Karpas-422 (cell line): ENCODE results near the gene ACTMAP. TPM values are rescaled to one million over a fixed set of nuclear protein-coding genes. Genes with fewer than 3 reads are reported as not detected.

ENCODE experiments used
- DNase-seq: peaks from one replicate; pipeline ENCODE4 v3.0.0-alpha.2; 2015
- H2AFZ ChIP-seq: fragments of 200-600 bp; sonication (generic); 2 replicates; pipeline ENCODE4 v1.6.1; 2014; ENCODE audit warnings: antibody characterized with exemption, low read length, mixed read lengths
- H3K27ac ChIP-seq: fragments of 200-600 bp; sonication (generic); 2 replicates; pipeline ENCODE4 v1.5.1; 2014; ENCODE audit warnings: mild to moderate bottlenecking, low read length, moderate library complexity
- H3K27me3 ChIP-seq: fragments of 200-600 bp; sonication (generic); 2 replicates; pipeline ENCODE4 v1.6.1; 2014; ENCODE audit warnings: low read length, mixed read lengths
- H3K36me3 ChIP-seq: fragments of 200-600 bp; sonication (generic); 2 replicates; pipeline ENCODE4 v1.6.1; 2014; ENCODE audit warnings: low read length, mixed read lengths; ENCODE audit not compliant: insufficient read depth
- H3K4me1 ChIP-seq: fragments of 200-600 bp; sonication (generic); 2 replicates; pipeline ENCODE4 v1.6.1; 2014; ENCODE audit warnings: mild to moderate bottlenecking, low read length, mixed read lengths
- H3K4me2 ChIP-seq: fragments of 200-600 bp; sonication (generic); 2 replicates; pipeline ENCODE4 v1.6.1; 2014; ENCODE audit warnings: low read length, low read depth, mild to moderate bottlenecking; ENCODE audit not compliant: poor library complexity, severe bottlenecking
- H3K4me3 ChIP-seq: fragments of 200-600 bp; sonication (generic); 2 replicates; pipeline ENCODE4 v1.5.1; 2014; ENCODE audit warnings: mild to moderate bottlenecking, antibody characterized with exemption, low read length, mixed read lengths
- H3K79me2 ChIP-seq: fragments of 200-600 bp; sonication (generic); 2 replicates; pipeline ENCODE4 v1.6.1; 2014; ENCODE audit warnings: mild to moderate bottlenecking, low read length, mixed read lengths
- H3K9ac ChIP-seq: fragments of 200-600 bp; sonication (generic); 2 replicates; pipeline ENCODE4 v1.6.0; 2014; ENCODE audit warnings: low read length
- H3K9me2 ChIP-seq: fragments of 200-600 bp; sonication (generic), shearing (Covaris generic); replicated peaks from 2 replicates; pipeline ENCODE4 v1.6.0; 2014; ENCODE audit warnings: mild to moderate bottlenecking, low read length, moderate library complexity; ENCODE audit not compliant: insufficient read depth
- H3K9me3 ChIP-seq: fragments of 300-700, 200-600 bp; sonication (generic); 2 replicates; pipeline ENCODE4 v1.6.1; 2014; ENCODE audit warnings: low read length, mixed read lengths
- H4K20me1 ChIP-seq: fragments of 200-600 bp; sonication (generic); 2 replicates; pipeline ENCODE4 v1.6.1; 2014; ENCODE audit warnings: mild to moderate bottlenecking, antibody characterized with exemption, low read length, low read depth; ENCODE audit not compliant: insufficient read depth
- total RNA-seq: library from RNA; depleted of rRNA; stranded (reverse); fragments of >200 nt; shearing (Covaris generic); gene quantifications from 2 replicates; pipeline ENCODE4 v1.2.3, GENCODE V29; 2014; ENCODE audit warnings: low replicate concordance

ACTMAP gene
- total RNA-seq, 1 experiment from 2014 or later = 5.8 TPM

DNA sequence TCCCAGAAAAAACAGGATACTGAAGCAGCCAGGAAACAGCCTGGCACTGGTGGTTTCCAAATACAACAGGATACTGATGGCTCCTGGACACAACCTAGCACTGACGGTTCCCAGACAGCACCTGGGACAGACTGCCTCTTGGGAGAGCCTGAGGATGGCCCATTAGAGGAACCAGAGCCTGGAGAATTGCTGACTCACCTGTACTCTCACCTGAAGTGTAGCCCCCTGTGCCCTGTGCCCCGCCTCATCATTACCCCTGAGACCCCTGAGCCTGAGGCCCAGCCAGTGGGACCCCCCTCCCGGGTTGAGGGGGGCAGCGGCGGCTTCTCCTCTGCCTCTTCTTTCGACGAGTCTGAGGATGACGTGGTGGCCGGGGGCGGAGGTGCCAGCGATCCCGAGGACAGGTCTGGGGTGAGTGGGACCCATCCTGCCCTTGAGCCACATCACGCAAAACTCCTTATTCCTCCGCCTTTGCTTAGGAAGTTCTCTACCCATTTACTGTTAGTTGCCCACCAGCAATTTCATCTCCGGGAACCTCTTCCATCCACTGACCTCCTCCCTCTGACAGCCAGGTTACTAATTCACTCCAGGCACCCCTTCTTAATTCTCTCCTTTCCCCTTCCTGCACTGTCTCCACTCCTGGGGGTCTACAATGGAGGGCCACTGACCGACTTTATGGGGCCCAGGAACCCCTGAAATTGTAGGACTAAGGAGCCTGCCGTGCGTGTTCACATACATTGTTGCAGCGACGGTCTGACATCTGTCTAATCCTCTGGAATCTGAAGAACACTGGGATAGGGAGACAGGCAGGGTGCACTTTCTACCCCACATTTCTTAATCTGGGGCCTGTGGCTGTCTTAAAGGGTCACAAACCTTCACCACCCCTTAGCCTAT, 32.1 kb downstream of the ACTMAP start:
- Histone ChIP-seq H3K27ac (peak overlapping the region; percentile 53), H3K36me3 (no peaks in the 10 kb centered on the region), H3K4me1 (peaks cover 45% of the 10 kb centered on the region), H3K4me2 (peak overlapping the region; percentile 81), H4K20me1 (no peaks in the 10 kb centered on the region), H3K9ac (peak overlapping the region; percentile 82), H3K9me2 (no peaks in the 10 kb centered on the region), H3K79me2 (peaks cover 66% of the 10 kb centered on the region), H3K9me3 (no peaks in the 10 kb centered on the region), H2AFZ (peak overlapping the region; percentile 47; the same call in 1 of the 2 replicates), H3K4me3 (peak overlapping the region; percentile 69), H3K27me3 (no peaks in the 10 kb centered on the region)
- DNase-seq = peak; percentile 48

DNA sequence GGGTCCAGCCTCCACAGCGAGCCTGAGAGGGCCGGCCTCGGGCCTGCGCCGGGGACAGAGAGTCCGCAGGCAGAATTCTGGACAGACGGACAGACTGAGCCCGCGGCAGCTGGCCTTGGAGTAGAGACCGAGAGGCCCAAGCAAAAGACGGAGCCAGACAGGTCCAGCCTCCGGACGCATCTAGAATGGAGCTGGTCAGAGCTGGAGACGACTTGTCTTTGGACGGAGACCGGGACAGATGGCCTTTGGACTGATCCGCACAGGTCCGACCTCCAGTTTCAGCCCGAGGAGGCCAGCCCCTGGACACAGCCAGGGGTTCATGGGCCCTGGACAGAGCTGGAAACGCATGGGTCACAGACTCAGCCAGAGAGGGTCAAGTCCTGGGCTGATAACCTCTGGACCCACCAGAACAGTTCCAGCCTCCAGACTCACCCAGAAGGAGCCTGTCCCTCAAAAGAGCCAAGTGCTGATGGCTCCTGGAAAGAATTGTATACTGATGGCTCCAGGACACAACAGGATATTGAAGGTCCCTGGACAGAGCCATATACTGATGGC, 32.9 kb downstream of the ACTMAP start:
- Histone ChIP-seq H3K9me2 (no peaks in the 10 kb centered on the region), H3K9ac (peak overlapping the region; percentile 82), H2AFZ (no peak overlapping the region; the same call in 1 of the 2 replicates), H3K9me3 (no peaks in the 10 kb centered on the region), H3K4me3 (peak overlapping the region; percentile 69), H3K4me2 (peak overlapping the region; percentile 81), H3K4me1 (peaks cover 45% of the 10 kb centered on the region), H3K27me3 (no peaks in the 10 kb centered on the region), H3K79me2 (peaks cover 67% of the 10 kb centered on the region), H3K36me3 (no peaks in the 10 kb centered on the region), H4K20me1 (no peaks in the 10 kb centered on the region), H3K27ac (peak overlapping the region; percentile 53; the same call in 1 of the 2 replicates)
- no peak for DNase-seq

DNA sequence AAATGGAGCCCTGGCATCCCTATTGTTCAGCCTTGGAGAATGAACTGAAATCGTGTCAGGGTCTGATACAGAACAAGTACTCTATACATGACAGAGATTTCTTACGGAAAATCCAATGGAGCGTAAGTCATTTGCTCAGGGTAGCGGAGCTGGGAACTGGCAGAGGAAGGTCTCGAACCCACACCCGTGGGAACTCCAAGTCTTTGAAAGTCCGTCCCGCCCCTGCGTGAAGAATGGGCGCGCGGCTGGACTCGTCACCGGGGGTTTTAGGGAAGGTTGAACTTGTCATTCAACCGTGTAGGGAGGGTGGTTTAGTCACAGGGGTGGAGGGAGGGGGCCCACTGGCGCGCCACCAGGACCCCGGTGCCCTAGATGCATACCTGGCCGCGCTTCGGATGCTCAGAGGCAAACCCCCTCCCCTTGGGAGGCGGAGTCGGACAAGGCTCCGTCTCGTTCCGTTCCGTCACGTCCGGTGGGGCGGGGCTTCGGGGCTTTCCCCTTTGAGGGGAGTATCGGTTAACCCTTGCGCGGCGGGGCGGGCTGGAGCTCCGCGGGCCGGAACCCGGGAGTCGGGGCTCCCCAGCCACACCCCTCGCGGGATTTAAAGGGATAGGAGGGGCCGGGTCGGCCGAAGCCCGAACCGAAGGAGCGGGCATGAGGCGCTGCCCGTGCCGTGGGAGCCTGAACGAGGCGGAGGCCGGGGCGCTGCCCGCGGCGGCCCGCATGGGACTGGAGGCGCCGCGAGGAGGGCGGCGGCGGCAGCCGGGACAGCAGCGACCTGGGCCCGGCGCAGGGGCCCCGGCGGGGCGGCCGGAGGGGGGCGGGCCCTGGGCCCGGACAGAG, 33.6 kb downstream of the ACTMAP start, which contains the start of the genes COQ8B and ITPKC:
TSS of gene COQ8B (minus strand) at position 405 of the 843 bp plus-strand sequence. CDS start 2,254 bp downstream, outside the sequence.
TSS of gene ITPKC (plus strand) at position 631 of the 843 bp plus-strand sequence. CDS start at position 655, 24 bp downstream.
- Histone ChIP-seq H3K79me2 (peaks cover 62% of the 10 kb centered on the region), H4K20me1 (no peaks in the 10 kb centered on the region), H3K9me2 (no peaks in the 10 kb centered on the region), H3K27me3 (no peaks in the 10 kb centered on the region), H3K4me1 (peaks cover 45% of the 10 kb centered on the region), H3K9me3 (no peaks in the 10 kb centered on the region), H3K4me2 (peak within 1 kb of the TSS; percentile 81), H3K4me3 (peak within 1 kb of the TSS; percentile 69), H3K36me3 (no peaks in the 10 kb centered on the region), H3K9ac (peak within 1 kb of the TSS; percentile 82), H2AFZ (no peak within 1 kb of the TSS; the same call in 1 of the 2 replicates), H3K27ac (peak within 1 kb of the TSS; percentile 53)
- DNase-seq = peak; percentile 100

DNA sequence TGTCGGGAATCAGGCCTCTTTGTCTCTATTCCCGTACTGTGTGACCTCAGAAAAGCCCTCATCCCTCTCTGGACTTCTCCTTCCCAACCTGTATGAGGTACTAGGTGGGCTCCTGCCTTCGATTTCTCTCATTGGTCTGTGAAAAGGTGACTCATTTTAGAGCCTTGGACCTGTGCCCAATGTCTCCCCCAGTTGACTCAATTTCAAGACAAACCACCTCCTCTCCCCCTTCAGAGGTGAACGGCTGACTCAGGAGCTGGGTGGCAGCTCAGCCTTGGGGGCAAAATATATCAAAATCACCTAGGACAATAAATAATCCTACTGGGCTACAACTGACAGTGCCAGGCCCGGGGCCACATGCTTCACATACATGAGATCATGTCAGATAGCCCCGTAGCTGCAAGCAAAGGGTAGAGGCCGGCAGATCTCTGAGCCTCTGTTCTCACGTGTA, 34.2 kb downstream of the ACTMAP start:
- Histone ChIP-seq H4K20me1 (no peaks in the 10 kb centered on the region), H3K36me3 (no peaks in the 10 kb centered on the region), H3K27me3 (no peaks in the 10 kb centered on the region), H2AFZ (no peak overlapping the region), H3K4me3 (peak overlapping the region; percentile 69), H3K9me3 (no peaks in the 10 kb centered on the region), H3K9me2 (no peaks in the 10 kb centered on the region), H3K27ac (peak overlapping the region; percentile 34), H3K9ac (peak overlapping the region; percentile 82), H3K4me1 (peaks cover 45% of the 10 kb centered on the region), H3K4me2 (peak overlapping the region; percentile 81), H3K79me2 (peaks cover 61% of the 10 kb centered on the region)
- DNase-seq = peak; percentile 73

DNA sequence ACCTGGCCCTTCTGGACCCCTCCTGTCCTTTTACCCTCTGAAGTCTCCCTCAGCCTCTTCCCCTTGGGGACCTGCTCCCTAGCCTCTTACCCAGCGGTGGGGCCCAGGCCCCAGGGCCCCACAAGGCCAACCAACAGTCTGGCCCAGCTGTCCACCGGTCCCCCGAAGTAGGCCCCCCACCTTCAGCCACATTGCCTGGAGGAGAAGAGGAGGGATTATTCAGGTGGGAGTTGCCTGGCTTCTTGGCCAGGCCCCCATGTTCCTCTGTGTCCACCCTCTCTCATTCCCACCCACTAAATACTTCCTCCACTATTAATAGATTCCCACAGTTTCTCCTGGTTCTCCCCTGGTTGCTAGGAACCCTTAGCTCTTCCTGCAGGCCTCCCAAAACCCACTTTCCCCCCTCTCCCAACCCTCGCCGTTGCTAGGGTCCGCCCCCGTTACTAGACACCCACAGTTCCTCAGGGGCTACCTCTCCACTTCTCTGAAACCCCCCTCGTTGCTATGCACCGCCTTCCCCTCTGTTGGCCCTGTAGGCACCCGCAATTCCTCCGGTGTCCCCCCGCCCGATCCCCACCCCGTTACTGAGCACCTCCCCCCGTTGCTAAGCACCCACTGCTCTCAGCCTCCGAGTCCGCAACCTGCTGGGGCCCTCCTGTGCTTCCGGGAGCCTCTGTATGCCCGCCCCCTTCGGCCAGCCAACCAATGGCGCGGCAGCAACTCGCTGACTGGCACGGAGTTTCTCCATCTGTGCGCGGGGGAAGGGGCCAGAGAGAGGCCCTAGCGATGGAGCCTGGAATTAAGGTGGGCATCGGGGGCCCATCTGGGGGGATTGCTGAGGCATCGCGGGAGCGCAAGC, 35.6 kb downstream of the ACTMAP start:
- Histone ChIP-seq H3K27ac (peak overlapping the region; percentile 44), H3K36me3 (no peaks in the 10 kb centered on the region), H3K9me2 (no peaks in the 10 kb centered on the region), H3K4me1 (peaks cover 43% of the 10 kb centered on the region), H3K4me2 (peak overlapping the region; percentile 81), H3K27me3 (no peaks in the 10 kb centered on the region), H3K9ac (peak overlapping the region; percentile 82), H4K20me1 (no peaks in the 10 kb centered on the region), H3K9me3 (no peaks in the 10 kb centered on the region), H3K4me3 (peak overlapping the region; percentile 69), H2AFZ (peak overlapping the region; percentile 24; the same call in 1 of the 2 replicates), H3K79me2 (peaks cover 48% of the 10 kb centered on the region)
- DNase-seq = peak; percentile 98

DNA sequence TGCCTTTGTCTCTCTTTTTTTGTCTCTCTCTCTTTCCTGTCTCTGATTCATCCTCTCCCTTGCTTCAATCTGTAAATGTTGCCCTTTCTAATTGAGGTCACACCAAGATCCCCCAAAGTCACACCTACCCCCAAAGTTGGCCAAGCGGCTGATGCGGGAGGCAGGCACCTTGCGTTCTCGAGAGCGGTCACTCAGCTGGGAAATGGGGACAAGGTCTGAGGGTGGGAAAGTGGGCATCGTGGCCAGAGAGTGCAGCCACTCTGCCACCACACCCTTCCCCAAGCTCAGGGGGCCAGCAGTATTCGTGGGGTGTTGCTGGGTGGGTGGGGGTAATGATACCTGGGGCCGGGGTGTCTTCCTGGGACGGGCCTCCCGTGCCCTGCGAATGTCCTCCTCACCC, 36.3 kb downstream of the ACTMAP start:
- Histone ChIP-seq H3K4me3 (peak overlapping the region; percentile 69; the same call in 1 of the 2 replicates), H3K9me3 (no peaks in the 10 kb centered on the region), H3K27me3 (no peaks in the 10 kb centered on the region), H3K79me2 (peaks cover 44% of the 10 kb centered on the region), H3K4me1 (peaks cover 35% of the 10 kb centered on the region), H3K4me2 (peak overlapping the region; percentile 81), H2AFZ (no peak overlapping the region), H4K20me1 (no peaks in the 10 kb centered on the region), H3K9me2 (no peaks in the 10 kb centered on the region), H3K36me3 (peaks cover 3% of the 10 kb centered on the region; the same call in 1 of the 2 replicates), H3K9ac (peak overlapping the region; percentile 82), H3K27ac (no peak overlapping the region)
- DNase-seq = no peak

DNA sequence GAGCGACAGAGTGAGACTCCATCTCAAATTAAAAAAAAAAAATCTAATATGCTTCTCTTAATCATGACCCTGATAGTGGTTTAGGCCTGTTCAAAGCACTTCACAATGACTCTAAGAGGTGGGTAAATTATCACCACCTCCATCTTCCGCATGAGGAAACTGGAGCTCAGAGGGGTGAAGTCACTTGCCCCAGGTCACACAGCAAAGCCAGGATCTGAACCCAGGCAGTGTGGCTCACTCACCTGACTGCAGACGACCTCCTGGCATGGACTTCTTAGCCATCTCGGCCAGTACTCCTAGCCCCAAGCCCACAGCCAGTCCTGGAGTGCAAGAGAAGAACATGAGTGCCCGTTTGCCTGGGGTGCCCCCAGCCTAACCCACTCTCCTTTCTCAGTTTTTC, 40.5 kb downstream of the ACTMAP start:
- Histone ChIP-seq H3K36me3 (peaks cover 15% of the 10 kb centered on the region; the same call in 1 of the 2 replicates), H3K27ac (no peak overlapping the region), H3K27me3 (no peaks in the 10 kb centered on the region), H3K4me3 (no peak overlapping the region), H3K79me2 (peaks cover 14% of the 10 kb centered on the region), H3K9ac (no peak overlapping the region), H4K20me1 (no peaks in the 10 kb centered on the region), H2AFZ (no peak overlapping the region), H3K9me2 (no peaks in the 10 kb centered on the region), H3K9me3 (no peaks in the 10 kb centered on the region), H3K4me1 (peaks cover 9% of the 10 kb centered on the region), H3K4me2 (no peak overlapping the region)
- DNase-seq = no peak
